GM19239 (cell line): ENCODE measurements around the gene TNFRSF19.

Experiments
- DNase-seq: peaks from one replicate; pipeline ENCODE4 v3.0.0; 2011; ENCODE audit warnings: low spot score; ENCODE audit not compliant: insufficient read length
- FAIRE-seq: peaks from 2 replicates; lab custom pipeline; 2011; peaks lifted over from hg19 to GRCh38; lab: Jason Lieb, UNC

Gene TNFRSF19

DNA sequence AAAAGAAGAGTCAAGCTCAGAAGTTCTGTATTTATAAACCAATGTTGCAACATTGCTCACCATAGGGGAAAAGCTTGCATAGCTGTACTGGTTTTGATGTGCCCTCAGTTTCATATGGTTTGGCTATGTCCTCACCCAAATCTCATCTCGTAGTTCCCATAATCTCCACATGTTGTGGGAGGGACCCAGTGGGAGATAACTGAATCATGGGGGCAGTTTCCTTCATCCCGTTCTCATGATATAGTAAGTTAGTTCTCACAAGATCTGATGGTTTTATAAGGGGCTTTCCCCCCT lies 73.9 kb downstream of the TNFRSF19 start:
- FAIRE-seq, result no peak
- no peak for DNase-seq

DNA sequence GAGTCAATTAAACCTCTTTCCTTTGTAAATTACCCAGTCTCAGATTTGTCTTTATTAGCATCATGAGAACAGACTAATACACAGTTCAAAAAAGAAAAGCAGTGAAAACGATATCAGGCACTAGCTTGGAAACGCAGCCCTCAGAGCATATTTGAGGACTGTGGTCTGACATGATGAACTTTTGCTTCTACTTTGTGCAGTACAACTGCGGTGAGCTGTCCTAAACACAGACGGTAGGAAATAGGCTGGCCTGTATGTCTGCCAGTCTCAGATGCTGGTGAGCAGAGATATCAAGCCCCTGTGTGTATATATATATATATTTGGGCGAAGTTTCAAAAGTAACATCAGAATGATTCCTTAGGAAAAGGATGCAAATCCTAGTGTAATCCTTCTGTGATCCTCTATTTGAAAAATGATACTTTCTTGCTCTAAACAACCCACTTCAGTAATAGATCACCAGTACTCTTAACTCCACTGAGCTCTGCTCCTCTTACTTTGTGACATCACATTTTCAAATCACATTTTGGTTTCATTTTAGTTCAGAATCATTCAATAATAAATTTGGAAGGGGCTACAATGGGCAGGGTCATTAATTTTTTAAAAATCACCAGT lies 74.4 kb downstream of the TNFRSF19 start:
- FAIRE-seq (no peak), DNase-seq (no peak)

DNA sequence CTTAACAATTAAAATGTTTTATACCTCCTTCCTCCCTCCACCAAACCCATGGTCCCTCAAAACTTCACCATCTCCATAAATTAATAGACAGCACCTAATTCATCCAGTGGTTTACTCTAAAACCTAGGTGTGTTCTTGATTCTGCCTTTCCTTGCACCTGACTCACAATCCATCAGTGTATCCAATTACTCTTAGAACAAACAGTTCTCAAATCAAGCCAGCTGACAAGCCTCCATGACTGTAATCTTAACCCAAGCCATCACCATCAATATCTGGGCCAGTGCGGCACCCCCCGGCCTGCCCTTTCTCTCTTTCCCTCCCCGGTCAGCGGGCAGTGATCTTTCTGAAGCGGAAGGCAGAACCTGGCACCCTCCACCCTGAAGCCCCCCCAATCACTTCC lies 75.6 kb downstream of the TNFRSF19 start:
- FAIRE-seq (no peak), DNase-seq (no peak)

DNA sequence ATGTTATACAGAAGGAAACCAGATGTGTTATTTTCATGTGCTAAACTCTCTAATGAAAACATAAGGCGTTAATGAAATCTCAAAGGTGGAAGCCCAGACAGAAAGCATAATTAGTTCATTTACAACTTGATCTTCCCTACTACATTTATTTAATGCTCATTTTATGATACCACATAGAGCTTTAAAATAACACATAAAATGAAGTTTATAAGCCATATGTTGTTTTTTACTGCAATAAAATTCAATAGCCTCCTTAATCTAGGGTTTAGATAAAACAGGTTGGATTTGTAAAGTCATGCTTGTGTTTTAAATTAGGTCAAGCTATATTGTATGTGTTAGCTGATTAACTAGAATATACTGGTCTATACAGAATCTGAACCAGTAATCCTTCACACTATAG lies 81.2 kb downstream of the TNFRSF19 start:
- DNase-seq (no peak), FAIRE-seq (no peak)

DNA sequence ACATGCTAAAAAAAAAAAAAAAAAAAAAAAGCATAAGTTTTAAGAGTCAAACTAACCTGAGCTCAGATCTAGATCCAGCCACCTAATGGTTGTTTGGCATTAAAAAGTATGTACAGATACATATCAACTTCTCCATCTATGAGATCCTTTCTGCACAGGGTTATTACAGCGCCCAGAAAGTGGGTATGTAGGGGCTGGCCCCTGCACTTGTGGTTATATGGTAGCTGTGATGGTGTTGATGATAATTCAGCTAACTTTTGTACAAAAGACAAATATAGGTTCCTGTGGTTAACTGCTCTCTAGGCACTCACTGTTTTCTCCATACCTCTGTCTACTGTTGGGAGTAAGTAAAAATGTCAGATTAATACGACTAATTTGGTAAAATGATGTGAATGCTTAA lies 81.7 kb downstream of the TNFRSF19 start:
- FAIRE-seq (no peak), DNase-seq (no peak)

DNA sequence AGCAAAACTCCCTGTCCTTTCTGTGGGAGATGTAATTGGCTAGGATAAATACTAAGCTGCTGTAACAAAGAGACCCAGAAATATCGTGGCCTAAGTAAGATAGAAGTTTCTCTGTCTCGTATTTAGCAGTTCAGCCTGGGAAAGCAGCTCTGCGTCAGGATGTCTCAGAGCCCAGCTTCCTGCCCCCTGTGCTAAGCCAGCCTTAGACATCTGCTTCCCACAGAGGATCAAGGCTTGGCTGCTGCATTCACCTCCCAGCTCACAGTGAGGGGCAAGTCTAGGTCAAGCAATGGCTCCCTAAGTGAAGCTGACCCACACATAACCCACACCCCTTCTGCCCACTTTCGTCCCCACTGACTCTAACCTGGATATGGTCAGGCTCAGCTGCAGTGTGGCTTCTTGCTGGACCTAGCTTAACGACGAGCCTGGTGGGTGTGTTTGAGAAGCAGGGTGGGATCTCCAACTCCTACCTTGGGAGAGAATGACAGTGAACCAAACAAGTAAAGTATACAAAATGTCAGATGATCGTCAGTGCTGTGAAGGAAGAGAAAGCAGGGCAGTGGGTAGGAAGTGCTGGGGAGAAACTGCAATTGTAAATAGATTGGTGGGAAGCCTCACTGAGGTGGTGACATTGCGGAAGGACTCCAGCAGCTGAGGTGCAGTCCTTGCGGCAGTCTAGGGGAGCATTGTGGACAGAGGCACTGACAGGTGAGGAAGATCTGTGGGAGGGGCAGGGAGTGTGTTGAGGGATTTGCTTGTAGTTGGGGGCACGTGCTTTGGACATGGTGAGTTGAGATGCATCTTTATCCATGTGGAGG lies 82.9 kb downstream of the TNFRSF19 start:
- no peak for FAIRE-seq

DNA sequence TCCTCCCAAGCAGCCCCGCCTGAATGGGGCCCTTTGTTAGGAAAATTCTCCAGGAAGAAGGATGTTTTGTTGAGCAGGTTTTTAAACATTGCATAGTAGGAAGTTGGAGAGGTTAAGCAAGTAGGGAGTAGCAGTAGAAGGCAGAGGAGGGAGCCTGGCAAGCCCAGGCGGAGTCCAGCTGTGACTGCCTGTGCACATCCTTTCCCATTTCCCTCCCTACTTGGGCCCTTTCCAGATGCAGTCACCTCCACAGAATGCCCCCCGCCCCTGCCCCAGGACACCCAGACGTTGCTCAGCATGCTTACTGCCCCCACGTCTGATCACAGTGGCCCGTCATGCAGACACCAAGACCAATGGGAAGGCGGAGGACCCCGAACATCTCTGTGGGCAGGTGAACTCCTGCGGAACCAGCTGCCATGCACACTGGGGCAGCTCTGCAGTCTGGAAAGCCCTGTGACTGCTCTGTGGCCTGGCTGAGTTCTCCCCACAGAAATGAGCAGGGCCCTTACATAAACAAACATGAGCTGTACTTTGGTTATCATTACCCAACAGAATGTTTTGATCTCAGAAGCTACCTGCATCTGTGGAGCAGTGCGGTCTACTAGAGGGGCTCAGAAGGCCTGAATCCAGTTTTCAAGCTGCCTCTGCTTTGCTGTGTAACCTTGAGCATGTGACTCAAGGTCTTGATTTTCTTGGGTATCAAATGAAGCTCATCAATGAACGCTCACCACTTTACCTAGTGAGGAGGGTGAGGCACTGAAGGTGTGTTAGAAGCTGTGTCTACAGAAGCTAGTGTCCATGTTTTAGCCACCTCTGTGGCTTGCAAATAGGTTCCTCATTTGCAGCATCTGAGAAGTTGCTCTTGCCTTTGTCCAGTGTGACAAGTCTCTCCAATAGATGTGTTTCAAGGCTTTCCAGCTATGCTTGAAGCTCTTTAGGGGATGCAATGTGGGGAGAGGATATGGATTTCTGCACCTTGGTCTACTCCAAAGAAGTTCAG lies 84.2 kb downstream of the TNFRSF19 start:
- FAIRE-seq (no peak), DNase-seq (no peak)

More for the DNA sequence above, 82.9 kb downstream of the TNFRSF19 start:
- DNase-seq, result no peak

DNA sequence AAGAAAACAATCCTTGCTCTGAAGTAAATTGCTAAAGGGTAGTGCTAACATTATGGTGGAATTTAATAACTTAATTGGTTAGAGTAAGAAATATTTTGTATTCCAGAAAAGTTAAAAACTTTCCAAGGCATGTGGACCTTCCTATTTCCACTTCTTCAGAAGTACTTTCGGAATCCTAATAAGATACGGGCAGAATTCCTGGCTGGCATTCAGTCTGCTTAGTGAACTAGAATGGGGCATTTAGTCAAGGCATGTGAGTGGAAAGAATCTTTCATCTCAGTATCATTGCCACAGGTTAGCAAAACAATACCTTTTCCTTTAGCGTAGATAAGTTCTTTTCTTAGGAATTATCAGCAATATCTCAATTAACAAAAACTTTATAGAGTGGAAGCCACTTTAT lies 85.1 kb downstream of the TNFRSF19 start:
- no peak for DNase-seq
- FAIRE-seq, result no peak

DNA sequence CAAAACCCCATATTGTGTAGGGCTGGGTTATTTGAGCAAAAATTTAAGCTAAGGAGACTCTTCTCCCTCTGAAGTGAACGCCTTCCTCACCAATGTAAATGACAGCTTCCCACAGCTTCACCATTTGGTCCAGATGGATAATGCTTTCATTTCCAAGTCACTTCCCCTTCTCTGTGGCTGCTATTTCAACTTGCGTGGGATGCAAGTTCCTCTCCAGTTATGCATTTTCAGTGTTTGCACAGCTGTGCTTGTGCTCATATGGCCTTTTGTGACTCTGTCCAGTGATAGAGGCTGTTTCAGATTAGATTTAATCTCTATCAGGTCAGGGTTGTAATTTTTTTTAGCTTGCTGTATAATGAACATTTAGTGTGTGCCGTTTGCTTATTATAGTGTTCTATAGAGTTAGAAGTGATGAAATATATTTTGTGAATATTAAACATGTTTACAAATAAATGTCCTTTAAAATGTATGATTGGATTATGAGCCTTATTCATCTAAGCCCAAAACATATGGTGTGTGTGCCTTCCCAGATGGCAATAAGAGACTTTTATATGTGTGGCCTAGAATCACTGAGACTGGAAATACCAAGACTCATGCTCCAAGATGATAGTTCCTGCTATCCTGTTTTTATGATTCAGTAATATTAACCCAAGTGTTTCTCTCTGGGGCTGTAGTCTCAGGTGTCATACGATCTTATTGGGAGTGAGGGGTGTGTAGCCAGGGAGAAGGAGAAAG lies 86.6 kb downstream of the TNFRSF19 start:
- FAIRE-seq, result no peak

DNA sequence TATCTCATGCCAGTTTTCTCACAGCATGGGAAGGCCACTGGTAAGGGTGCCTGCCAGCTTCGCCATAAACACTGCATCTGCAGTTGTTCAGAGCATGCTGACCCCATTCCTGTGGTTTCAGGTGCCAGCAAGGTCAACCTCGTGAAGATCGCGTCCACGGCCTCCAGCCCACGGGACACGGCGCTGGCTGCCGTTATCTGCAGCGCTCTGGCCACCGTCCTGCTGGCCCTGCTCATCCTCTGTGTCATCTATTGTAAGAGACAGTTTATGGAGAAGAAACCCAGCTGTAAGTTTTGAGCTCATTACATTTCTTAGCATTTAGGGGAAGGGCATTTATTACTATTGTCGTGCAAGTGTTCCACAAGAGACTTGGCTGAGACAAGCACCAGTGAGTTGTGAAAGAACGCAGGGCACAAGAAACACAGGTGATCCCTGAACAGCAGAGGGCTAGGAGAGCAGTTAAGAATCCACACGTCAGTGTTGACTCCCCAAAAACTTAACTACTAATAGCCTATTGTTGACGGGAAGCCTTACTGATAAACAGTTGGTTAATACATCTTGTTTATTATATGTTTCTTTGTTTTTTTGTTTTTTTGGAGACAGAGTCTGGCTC lies 88.8 kb downstream of the TNFRSF19 start:
- no peak for DNase-seq
- FAIRE-seq, result no peak

More for the DNA sequence above, 86.6 kb downstream of the TNFRSF19 start:
- DNase-seq, result no peak

DNA sequence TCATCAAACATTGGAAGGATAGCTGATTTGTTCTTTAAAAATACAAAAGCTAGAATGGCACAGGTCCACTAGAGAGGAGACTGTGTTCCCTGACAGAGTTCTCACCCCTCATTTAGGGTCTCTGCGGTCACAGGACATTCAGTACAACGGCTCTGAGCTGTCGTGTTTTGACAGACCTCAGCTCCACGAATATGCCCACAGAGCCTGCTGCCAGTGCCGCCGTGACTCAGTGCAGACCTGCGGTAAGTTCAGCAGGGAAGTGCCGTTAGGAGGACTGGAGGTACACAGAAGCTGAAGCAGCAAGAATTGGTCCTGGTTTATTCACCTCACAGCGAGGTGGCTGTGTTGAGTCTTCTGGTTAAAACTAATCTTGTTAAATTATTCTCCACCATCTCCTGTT lies 90.0 kb downstream of the TNFRSF19 start:
- FAIRE-seq (no peak), DNase-seq (no peak)

DNA sequence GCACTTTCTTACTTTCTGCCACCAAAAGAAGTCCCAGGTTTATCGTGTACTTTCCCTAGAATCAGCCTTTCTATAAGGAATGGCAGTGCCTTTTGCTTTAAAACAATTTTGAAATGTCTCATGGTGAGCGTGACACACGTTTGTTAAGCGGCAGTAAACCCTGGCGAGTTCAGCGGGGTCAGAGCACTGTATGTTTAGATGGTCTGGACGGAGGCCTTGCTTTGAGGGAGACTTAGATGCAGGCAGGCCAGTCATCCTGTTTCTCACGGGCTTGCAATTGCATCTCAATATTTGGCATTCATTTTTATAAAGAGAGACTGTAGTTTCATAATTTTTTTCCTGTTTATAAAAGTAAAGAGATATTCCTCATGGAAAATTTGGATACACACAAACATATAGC lies 96.4 kb downstream of the TNFRSF19 start:
- FAIRE-seq (no peak), DNase-seq (no peak)

DNA sequence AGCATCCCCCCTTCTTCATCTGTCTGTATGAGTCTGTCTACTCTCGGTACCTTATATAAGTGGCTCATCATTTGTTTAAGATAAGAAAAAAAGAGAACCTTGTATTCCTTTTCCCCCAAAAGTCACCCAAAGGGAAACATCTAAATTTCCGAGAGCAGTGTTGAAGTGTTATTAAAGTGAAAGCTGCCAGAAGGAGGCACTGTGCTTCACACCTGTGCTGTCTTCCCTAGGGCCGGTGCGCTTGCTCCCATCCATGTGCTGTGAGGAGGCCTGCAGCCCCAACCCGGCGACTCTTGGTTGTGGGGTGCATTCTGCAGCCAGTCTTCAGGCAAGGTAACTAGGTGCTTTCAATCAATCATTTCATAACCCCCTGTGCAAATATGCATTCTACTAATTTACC lies 97.5 kb downstream of the TNFRSF19 start:
- FAIRE-seq (no peak), DNase-seq (no peak)

DNA sequence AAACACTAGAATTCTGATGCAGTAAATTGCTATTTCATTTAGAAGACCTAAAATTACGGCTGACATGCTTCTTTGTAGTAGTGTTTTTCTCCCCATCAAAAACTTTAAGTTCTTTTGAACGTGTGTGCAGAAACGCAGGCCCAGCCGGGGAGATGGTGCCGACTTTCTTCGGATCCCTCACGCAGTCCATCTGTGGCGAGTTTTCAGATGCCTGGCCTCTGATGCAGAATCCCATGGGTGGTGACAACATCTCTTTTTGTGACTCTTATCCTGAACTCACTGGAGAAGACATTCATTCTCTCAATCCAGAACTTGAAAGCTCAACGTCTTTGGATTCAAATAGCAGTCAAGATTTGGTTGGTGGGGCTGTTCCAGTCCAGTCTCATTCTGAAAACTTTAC lies 98.3 kb downstream of the TNFRSF19 start:
- DNase-seq (no peak), FAIRE-seq (no peak)

DNA sequence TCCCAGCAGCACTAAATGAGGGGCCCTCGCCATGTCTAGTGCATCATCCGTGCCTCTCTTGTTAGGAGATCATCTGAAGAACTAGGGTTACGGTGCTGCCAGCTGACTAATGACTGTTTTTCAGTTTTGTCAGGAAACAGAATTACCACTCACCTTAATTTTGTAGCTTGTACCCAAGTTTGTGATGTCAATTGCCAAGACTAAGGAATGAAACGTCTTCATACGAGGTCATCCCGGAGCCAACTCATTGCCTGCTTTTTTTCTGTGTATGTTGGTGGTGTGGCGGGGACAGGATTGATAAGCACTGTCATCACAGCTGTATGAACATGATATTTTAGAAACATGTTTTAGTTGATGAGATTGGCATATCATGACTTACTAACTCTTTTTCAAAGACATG lies 100.6 kb downstream of the TNFRSF19 start:
- FAIRE-seq (no peak), DNase-seq (no peak)

DNA sequence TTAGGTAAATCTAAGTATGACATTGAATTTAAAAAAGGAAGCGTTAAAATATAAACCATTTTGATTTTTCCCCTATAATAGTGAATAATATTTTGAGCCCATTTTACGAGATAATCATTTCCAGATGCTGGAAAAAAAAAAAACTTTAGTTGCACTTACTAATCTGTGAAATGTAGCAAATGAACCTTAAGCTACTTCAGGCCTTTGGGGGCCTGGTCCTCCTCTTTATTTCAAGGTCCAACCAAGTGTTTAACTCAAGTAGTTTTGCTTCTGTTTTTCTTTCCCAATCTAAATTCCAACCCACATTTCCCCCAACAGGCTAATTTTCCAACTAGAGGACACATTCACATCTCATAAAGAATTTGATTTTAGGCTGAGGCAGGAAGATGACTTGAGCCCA lies 101.2 kb downstream of the TNFRSF19 start:
- FAIRE-seq, result no peak

DNA sequence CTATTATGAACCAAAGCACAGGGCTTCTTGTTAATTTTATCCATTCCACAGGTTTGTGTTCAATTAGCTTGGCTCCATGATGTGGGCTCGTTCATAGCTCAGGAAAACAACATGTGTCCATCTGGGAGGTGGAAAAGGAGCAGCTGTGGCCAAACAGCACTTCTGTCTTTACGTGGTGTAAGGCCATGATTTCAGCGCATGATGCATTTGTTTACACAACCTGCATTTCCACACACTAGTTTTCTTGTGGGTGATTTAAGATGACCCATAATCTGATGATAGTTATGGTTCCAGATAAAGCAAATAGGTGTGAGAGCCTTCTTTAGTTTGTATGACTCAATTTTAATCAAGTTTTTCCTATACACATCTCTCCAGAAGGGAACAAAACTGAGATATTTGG lies 101.7 kb downstream of the TNFRSF19 start:
- FAIRE-seq (no peak), DNase-seq (no peak)

More for the DNA sequence above, 101.2 kb downstream of the TNFRSF19 start:
- no peak for DNase-seq

DNA sequence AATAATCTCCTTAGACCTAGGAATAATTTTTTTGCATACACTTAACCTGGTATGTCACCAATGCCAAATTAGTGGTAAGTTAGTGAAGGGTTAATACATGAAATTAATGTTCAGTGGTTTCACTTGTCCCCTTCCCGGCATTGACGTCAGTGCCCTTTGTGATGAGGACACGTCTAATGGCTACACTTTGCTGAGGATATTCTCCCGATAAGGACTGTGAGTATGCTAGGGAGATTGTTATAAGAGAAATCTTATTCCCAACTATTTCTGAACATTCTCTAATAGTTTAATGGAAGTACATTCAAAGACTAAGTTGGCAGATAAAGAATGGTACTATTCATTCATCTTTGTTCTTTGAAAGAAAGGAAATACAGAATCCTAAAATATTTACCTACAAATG lies 102.4 kb downstream of the TNFRSF19 start:
- DNase-seq (no peak), FAIRE-seq (no peak)

DNA sequence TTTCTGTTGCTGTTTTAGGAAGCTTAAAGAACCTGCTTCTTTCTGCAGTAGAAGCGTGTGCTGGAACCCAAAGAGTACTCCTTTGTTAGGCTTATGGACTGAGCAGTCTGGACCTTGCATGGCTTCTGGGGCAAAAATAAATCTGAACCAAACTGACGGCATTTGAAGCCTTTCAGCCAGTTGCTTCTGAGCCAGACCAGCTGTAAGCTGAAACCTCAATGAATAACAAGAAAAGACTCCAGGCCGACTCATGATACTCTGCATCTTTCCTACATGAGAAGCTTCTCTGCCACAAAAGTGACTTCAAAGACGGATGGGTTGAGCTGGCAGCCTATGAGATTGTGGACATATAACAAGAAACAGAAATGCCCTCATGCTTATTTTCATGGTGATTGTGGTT lies 103.1 kb downstream of the TNFRSF19 start:
- FAIRE-seq, result no peak
- no peak for DNase-seq
